GM21528 (cell line): ENCODE results near the gene NUDCD3.
A peak's percentile ranks its signal among the peaks of the same experiment; 100 is the strongest.

Source experiments
- ATAC-seq: cut with Tn5 transposase; IDR thresholded peaks from one replicate; pipeline ENCODE4 v1.9.1; 2021; ENCODE audit warnings: mild to moderate bottlenecking, moderate library complexity; ENCODE audit not compliant: unreplicated experiment, low FRiP score

NUDCD3 gene

DNA sequence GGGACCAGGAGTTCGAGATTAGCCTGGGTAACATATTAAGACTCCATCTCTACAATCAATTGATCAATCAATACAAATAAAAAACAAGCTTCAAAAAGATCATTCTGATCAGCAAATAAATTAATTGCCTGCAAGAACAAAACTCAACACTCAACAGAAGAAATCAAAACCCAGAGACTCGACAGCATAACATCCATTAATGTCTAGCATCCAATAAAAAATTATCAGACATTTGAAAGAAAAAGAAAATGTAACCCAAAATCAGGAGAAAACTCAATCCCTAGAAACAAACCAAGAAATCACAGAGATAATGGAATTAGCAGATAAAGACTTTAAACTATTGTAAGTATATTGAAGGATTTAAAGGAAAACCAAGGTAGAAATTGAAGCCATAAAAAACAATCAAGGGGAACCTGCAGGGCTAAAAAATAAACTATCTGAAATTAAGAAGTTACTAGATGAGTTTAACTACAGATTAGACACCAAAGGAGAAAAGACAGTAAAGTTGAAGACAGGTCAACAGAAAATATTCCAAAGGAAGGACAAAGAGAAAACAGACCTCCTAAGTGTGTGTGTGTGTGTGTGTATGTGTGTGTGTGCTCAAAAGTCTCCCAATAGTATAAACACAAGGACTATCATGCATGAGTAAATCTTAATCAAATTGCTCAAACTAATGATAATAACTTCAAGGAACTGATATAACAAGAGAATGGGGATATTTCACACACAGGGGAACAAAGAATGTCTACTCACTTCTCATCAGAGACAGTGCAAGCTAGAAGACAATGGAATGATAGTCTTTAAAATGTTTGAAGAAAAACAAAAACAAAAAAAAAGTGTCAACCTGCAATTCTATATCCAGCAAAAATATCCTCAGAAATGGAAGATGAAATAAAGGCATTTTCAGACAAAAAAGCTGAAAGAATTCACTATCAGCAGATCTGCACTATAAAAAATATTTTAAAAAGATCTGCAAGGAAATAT lies 7.7 kb downstream of the NUDCD3 start:
- ATAC-seq, result no peak

DNA sequence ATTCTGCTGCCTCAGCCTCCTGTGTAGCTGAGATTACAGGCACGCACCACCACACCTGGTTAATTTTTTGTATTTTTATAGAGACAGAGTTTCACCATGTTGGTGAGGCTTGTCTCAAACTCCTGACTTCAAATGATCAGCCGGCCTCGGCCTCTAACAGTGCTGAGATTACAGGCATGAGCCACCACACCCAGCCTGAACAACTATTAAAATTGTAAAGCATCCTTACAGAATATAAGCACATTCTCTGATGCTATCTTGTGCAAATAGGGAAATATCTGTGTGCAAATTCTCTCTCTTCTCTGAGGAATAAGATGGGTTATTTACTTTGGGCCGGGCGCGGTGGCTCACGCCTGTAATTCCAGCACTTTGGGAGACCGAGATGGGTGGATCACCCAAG lies 12.5 kb downstream of the NUDCD3 start:
- ATAC-seq, result no peak

DNA sequence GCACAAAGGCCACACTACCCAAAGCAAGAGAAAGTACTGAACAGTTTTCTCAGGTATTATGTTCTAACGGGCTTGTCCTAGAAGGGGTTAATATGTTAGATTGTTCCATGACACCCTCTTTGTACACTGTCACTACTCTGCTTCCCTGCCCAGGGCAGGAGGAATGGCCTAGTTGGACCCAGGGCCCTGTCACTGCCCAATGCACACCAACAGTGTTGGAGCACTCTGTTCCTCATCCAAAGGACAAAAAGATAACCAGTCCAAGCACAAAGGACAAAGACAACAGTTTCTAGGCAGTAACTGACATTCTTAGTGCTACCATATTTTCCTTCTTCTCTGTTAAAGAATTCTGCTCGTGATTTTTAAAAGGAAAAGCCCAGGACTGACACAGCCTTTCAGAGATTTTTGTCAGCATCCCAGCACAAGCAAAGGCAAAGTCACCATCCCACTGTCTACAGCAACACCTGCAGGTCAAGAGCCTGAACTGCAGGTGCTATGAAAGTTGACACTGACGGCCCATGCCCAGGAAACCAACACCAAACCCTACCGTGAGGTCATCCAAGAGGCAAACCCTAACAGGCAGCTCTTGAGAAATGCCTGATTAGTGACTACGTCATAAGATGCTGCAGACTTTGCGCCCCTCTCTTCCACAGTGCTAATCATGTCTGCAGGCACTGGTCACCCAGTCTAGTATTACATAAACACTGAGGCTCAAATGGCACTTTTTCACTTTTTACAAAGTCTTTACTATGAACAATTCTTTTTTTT lies 13.2 kb downstream of the NUDCD3 start:
- peak; percentile 82 for ATAC-seq

- ATAC-seq, result no peak
Measured at GRCh38 chr7:44476313-44476712, 14.1 kb downstream of the NUDCD3 start.

DNA sequence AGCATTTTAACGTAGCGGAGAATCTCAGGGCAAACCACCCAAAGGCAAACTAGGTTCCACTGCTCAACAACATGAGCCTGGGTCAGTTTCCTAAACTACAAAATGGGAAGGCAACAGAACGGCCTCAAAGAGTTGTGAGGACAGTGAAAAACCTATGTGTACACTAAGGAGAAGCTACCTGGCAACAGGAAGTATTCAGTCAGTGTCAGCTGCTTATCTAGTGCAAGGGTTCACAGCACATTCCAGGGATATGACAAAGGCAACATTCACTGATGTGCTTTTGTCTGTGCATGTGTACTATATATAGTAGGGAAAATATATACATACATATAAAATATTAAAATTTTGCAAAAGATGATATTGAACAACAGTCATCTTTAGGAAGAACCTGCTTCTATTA lies 17.2 kb downstream of the NUDCD3 start:
- ATAC-seq, result no peak

DNA sequence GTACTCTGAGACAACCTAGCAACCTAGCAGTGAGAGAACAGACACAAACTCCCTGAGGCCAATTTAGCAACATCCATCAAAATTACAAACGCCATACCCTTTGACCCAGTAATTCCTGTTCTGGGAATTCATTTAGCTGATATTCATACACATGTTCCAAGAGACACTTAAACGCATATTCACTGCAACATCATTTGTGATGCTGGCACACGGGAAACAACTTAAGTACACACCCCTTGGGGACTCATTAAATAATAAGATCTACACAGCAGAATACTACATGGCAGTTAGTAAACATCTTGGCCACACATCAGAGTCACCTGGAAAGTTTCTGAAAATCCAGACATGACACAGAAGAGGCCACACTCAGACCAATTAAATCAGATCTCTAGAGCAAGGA lies 17.6 kb downstream of the NUDCD3 start:
- ATAC-seq, result no peak

DNA sequence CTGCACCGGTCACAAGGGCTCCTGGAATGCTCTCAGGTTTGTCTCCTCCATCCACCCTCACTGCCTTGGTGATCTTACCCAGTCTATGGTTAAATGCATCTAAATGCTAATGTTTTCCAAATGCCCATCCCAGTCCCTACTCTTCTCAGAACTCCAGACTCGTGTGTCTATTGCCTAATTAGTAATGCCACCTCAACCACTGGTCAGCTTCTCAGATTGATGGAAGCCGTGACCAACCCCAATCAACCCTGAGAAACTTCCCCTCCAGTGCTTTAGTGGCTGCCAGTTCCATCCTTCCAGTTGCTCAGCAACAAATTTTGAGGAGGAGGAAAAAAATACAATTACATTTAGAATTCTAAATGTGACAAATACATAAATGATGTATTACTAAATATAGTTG lies 18.6 kb downstream of the NUDCD3 start:
- no peak for ATAC-seq

GRCh38 chr7:44471436-44471835 lies 19.0 kb downstream of the NUDCD3 start:
- ATAC-seq, result no peak

DNA sequence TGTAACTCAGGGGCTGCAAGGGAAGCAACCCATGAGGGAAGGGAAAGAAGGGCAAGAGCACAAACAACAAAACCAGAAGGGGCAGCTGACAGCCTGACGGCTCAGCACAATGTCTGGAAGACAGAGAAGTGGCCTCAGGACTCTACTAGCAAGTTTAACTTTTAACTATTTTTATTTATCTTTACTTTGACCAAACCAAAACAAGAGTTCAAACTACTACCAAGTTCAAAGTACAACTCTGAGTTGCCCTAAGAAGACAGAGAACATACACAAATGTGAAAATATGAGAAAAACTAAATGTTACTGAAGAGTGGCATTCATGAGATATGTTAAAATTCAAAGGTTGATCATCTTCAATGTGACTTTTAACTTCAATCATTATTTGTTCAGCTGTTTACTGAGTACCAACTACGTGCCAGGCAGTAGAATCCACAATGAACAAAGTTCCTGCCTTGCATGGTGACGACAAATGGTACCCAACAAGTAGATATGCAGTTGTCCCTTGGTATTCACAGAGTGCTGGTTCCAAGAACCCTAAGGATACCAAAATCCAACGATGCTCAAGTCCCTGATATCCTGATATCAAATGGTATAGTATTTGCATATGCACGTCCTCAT lies 19.7 kb downstream of the NUDCD3 start:
- ATAC-seq, result no peak

DNA sequence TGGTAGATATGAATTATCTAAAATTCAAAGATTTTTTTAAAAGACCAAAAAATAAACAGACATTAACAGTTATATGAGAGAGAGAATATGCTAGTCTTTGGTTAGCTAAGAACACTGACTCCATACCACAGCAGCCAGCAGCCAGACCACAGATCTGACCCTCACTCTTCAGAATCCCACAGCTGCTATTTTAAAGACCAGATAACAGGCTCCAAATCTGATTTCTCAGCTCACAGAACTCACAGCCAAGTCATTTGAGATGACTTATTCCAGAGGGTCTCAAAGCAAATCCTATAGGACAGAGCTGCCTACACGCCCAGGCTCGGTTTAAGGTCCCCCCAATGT lies 20.4 kb downstream of the NUDCD3 start:
- ATAC-seq, result no peak

- no peak for ATAC-seq
Measured at GRCh38 chr7:44469461-44470134, 20.9 kb downstream of the NUDCD3 start.

DNA sequence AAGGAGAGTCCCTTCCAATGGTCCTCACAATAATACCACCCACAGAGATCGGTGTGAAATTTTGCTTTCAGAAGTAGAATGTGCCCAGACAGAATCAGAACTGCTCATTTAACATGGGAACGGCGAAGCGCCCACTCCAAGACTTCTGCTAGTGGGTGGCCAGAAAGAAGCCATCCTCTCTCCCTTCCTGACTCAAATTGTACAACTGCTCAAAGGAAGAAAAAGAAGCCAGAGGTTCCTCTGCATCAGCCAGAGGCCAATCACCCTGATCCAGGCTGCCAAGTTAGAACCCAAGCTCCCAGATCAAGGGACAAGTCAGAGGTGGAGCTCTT lies 23.3 kb downstream of the NUDCD3 start:
- ATAC-seq, result no peak

DNA sequence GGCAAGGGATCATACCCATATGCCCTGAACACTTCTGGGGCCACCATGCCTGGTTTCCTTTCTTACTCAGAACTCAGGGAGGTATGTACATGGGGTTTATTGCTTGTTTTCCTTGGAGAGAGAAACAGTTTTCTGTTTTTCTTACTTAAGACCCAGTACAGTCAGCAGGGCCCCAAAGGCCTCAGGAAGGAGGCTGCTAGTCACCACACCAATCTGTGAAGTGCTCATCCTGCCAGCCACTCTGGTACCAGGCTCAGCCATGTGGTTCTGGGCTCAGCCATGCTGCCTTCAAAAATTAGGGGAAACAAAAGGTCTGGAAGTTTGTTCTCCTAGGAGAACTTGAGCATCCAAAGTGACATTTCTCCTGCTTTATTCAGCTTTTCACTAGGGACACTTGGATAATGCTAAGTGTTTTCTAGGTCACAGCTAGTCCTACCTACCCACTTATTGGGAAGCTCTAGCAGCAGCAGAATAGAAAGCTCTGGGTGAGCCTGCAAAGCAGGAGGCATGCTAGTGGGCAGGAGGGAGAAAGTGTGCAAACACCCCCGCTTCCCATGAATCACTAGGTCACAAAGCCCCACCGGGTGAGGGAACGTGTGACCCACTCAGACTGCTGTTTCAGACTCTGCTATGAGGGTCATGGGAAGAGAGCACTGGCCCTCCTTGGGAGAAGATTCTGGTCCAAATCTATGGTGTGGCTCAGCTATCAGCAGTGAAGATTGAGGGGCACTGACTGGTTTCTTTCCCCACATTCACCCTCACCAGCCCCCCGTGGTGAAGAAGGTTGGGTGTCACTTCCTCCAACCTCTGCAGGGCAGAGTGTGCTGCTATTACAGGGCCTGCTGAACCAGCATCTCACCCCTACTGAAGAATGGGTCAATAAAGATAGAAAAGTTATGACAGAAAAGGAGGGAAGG lies 23.9 kb downstream of the NUDCD3 start:
- no peak for ATAC-seq

- no peak for ATAC-seq
Measured at GRCh38 chr7:44465490-44465889, 25.0 kb downstream of the NUDCD3 start.

GRCh38 chr7:44463169-44463808 lies 27.2 kb downstream of the NUDCD3 start:
- ATAC-seq, result no peak

DNA sequence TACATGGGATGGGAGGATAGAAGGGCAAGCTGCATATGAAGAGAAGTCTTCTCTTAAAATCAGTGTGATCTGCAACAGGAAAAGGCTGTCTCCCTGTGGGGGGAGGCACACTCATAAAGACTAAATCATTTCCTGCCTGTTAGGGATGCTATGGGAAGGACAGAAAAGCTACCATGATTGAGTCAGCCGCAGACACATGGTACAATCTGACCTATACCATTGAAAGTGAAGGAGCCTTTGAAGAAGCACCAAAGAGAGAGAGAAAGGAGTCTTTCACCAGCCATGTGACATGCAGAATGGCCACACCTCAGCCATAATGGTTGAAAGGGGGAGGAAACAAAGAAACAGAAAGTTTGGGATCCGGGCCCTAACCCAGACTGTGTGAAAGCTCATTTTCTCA lies 29.1 kb downstream of the NUDCD3 start:
- no peak for ATAC-seq

DNA sequence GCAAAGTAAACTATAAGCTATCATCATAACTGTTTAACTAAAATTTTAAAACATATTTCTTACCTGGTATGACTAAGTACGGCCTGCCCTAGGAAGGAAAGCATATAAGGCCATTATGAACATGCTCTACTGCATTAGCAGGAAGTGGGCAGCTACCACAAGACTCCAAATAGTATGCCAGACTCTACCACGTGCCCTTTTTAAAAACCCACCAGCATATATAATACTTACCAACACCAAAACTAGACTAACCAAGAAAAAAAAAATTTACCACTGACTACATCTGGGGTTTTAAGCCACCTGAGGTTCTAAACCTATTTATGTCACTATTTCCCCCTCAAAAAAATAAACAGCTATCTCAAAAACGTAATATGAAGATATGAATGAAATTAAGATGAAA lies 30.1 kb downstream of the NUDCD3 start:
- ATAC-seq, result peak; percentile 95

- no peak for ATAC-seq
Measured at GRCh38 chr7:44455155-44455554, 35.3 kb downstream of the NUDCD3 start.

DNA sequence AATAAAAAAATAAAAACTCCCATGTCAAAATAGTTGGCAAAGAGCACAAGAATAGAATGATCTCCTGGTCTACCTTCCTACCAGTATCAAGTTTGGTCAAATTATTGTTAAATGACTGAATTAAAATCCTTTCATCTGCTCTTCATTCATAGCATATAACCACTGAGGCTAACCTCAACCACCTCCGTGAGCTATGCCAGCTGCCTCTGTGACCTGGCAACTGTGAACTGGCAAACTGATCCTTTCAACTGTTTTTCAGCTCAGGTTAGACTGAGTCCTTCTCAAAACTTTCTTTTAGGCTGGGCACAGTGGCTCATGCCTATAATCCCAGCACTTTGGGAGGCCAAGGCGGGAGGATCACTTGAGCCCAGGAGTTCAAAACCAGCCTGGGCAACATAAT lies 36.1 kb downstream of the NUDCD3 start:
- no peak for ATAC-seq
